Measurements from ENCODE around the gene PLA2G2C.

DNA sequence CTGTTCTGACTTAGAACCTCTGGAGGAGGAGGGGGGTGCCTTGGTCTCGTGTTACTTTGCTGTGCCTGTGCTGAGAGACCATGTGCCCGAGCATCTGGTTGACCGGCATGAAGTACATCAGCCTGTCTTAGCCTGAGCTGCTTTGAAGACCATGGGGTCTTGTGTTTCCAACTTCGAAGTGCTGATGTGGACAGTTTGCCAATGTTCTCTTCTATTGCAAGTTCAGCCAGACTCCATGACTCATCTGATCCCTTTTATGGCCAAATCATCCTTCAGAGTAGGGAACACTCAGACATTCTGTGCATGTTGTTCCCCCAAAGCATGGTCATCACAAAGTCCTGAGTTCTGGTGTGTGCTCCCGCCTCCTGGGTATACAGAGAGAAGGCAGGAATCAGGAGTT lies 6.0 kb upstream of the PLA2G2C start:
- peak in 2 of 3 donors; percentile 5 to 71 for TF ChIP-seq POLR2AphosphoS5 (IDR thresholded peaks at IDR 0.05)
- TF ChIP-seq POLR2A (IDR thresholded peaks at IDR 0.05): no peak
